HG03432 (cell line): Measurements from ENCODE around the gene FOXL1.

Experiments used
- ATAC-seq: cut with Tn5 transposase; IDR thresholded peaks from one replicate; pipeline ENCODE4 v1.9.1; 2021; ENCODE audit warnings: mild to moderate bottlenecking, moderate library complexity; ENCODE audit not compliant: unreplicated experiment

FOXL1 gene

DNA sequence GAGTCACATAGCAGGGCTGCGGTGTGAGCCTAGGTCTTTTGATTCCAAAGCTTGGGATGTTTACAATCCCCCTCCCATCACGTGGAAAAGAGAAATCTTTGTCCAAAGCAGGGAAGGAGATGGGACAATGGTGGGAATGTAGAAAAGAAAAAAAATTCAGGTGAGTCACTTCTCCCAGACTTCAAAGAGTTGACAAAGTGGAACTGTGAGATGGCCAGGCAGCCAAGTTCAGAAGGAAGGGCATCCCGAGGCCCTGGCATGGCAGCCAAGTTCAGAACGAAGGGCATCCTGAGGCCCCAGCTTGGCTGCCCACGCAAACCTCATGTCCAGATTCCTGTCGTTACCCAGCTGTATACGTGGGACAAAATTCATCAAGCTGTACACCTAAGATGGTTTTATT is 47.5 kb downstream of the FOXL1 start:
- no peak for ATAC-seq

DNA sequence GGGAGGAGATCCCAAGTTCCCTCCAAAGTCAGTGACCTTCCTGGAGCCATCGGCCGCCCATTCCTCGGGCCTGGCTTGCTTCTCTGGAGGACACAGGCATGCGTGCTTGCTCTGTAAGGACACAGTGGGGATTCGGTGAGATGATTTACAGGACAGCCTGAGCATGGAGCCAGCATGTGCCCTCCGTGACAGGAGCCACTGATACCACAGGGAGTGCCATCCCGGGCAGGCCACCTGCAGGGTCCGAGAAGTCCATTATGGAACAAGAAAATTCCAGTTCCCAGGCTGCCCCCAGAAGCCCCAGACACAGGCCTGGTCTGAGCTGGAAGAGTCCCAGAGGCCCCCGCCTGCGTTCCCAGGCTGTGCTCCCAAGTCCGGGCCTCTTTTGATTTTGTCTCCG is 47.9 kb downstream of the FOXL1 start:
- no peak for ATAC-seq

DNA sequence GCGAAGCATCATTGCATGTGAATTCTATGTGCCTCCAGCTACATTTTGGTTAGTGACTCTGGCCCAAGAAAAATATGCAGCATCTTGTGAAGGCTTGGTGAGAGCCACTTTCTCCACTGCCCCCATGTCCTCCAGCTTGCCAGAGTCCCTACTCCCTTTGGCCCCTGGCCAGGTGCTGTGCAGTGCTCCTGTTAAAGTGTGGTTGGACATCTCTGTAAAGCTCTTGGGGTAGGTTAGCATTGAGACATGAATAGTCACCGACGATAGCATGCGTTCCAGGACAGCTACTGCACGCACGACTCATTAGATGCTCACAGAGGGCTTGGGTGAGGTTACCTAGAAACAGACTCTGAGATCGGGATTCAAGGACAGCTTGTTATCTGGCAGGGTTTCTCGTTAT is 48.6 kb downstream of the FOXL1 start:
- no peak for ATAC-seq

- ATAC-seq, result no peak
Measured at GRCh38 chr16:86628614-86629013, 50.3 kb downstream of the FOXL1 start.

DNA sequence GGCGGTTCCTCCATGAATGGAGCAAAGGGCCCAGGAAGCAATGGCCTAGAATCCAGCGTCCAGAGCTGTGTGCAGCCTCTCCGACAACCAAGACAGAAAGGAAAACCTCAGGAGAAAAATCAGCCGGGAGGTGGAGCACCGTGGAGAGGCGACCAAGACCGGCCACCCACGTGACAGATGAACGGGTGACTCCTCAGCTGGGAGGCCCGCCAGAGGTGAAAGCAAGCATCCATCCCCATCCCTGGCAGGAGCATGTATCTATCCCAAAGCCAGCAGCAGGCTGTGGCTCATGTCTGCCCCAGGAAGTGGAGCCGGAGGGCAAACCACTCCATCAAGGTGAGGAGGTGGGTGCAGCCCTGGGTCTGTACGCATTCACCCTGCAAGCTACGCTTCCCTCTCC is 52.1 kb downstream of the FOXL1 start:
- no peak for ATAC-seq

DNA sequence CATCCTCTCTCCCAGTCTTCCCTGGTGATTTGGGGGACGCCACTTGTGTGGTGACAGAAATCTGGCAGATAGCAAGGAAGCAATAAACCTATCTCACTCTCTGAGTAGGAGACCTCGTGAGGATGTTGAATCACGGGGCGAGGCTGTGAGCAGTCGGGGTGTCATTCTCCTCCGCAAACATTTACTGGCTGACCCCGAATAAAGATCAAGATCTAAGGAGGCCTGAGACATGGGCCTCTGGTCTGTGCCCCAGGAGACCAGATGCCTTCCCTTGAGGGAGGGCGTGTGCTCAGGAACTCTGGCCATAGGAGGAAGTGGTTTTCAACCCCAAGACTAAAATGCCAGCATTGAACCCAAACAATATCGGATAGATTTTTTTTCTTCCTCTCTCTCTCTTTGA is 53.1 kb downstream of the FOXL1 start:
- ATAC-seq, result no peak
